ENCODE measurements around the gene OR2V2.
"Not testable (repeated sequence)": the region's sequence is repeated elsewhere in the genome, so short reads cannot be mapped to it uniquely, and the experiment has no call there.

The OR2V2 gene

DNA sequence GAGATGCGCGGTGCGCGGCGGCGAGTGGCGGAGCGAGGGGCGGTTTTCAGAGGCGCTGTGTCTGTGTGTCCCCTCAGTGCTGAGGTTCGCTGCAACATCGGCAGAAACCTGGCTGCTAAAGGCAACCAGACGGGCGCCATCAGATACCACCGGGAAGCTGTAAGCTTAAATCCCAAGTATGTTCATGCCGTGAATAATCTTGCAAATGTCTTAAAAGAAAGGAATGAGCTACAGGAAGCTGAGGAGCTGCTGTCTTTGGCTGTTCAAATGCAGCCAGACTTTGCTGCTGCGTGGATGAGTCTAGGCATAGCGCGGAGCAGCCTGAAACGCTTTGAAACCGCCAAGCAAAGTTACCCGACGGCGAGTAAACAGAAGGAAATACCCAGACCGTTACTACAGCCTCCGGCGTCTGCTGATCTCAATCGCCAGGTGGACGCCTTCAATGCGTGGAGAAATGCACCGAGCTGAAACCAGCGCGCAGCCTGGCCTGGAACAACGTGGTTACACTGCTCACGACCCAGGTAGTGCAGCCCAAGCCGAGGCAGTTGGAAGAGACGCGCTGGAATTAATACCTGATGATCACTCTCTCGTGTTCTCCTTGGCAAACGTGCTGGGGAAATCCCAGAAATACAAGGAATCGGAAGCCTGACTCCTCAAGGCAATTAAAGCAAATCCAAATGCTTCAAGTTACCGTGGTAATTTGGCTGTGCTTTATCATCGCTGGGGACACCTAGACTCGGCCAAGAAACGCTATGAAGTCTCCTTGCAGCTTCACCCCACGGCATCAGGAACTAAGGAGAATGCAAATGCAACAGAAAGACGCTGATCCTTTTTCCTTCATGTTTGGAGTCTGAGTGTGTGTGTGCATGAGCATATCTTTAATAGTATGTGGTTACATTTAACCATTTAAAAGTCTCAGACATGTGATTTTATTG, 32.3 kb upstream of the OR2V2 start:
- no peak for DNase-seq (ENCODE audit: low read depth)

DNA sequence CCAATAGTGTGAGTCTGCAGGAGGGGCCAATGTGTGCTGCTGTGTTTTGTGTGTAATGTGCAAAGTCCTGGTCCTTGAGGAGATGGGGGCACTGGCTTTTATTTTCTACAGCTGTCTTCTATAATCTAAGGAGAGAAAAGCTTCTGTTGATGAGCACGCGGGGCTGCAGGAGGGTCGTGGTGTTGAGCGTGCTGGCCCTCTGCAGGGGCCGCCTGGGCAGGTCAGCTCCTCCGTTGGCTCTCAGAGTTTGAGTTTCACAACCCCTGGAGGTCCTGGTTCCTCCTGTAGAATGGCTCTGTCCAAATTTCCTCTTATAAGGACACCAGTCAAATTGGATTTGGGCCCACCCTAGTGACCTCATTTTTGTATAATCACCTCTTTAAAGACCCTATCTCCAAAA, 29.0 kb upstream of the OR2V2 start:
- DNase-seq (ENCODE audit: low read depth): no peak

GRCh38 chr5:181119105-181119504, 28.3 kb upstream of the OR2V2 start:
- no peak for DNase-seq (ENCODE audit: low read depth)

- DNase-seq (ENCODE audit: low read depth): no peak
Measured at GRCh38 chr5:181120306-181120705, 27.1 kb upstream of the OR2V2 start.

DNA sequence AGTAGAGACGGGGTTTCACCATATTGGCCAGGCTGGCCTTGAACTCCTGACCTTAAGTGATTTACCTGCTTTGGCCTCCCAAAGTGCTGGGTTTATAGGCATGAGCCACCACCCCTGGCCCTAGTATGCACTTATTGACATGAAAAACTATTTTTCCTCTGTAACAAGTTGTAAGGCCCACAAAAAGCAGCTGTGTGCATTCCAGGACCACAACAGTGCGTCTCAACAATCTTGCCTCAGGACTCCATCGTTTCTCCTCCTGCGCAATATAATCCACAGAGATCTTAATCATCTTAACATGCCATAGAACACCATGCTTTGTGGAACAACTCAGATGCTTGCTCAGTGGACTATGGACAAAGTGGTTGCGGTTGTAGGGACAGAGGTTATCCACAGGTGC, 26.6 kb upstream of the OR2V2 start:
- no peak for DNase-seq (ENCODE audit: low read depth)

DNA sequence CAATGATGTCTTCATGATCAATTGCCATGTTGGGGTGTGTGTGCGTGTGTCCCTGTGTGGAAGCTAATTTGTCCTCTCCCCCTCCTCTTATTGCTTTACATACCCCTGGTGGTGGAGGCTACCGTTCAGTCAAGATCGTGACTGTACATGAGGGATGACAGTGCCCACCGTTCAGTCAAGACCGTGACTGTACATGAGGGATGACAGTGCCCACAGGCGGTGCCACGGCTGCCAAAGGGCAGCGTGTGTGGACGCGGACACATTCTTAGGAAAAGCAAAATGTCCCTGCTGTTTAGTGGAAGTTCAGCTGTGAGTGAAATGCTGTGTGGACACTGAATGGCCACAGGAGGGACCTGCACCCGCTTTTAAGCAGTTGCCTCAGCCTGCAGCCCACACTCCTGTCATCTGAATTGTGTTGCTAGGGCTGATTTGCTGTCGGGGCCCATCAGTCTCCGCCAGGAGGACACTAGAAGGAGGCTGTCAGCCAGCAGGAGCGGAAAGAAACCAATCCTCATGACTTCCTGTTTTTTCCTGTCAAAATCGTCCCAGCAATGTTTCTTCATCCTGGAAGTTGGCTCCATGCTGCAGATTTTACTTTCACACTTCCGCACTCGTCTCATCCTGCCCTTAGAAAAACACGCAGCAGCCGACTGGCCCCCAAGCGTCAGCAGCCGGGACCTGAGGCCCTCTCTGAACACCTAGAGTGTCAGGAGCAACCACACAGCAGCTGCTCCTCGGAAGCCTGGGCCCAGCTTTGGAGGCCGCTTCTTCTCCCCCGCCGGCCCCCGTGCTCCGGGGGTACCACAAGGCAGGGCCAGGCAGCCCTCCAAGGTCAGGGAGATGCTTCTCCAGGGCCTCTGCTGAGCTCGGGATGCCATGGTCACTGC, 25.5 kb upstream of the OR2V2 start:
- no peak for DNase-seq (ENCODE audit: low read depth)

- no peak for DNase-seq (ENCODE audit: low read depth)
Measured at GRCh38 chr5:181124526-181124925, 22.9 kb upstream of the OR2V2 start.

DNA sequence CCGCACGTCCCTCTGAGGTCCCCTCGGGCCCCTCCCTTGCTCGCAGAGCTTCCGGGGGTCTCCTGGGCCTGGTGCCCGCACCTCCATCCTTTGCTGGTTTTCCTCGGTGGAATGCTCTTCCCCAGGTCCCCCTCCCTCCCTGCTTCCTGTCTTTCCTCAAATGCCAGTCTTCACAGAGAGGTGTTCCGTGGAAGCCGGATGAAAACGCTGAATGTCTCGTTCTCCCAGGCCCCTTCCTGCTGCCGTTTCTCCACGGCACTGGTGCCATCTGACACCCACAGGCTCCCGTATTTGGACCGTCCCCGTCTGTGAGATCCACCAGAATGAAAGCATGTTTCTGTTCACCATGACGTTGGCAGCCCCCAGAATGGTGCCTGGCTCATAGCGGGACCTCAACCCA, 20.5 kb upstream of the OR2V2 start:
- DNase-seq (ENCODE audit: low read depth): no peak

- DNase-seq (ENCODE audit: low read depth): no peak
Measured at GRCh38 chr5:181127456-181127855, 19.9 kb upstream of the OR2V2 start.

DNA sequence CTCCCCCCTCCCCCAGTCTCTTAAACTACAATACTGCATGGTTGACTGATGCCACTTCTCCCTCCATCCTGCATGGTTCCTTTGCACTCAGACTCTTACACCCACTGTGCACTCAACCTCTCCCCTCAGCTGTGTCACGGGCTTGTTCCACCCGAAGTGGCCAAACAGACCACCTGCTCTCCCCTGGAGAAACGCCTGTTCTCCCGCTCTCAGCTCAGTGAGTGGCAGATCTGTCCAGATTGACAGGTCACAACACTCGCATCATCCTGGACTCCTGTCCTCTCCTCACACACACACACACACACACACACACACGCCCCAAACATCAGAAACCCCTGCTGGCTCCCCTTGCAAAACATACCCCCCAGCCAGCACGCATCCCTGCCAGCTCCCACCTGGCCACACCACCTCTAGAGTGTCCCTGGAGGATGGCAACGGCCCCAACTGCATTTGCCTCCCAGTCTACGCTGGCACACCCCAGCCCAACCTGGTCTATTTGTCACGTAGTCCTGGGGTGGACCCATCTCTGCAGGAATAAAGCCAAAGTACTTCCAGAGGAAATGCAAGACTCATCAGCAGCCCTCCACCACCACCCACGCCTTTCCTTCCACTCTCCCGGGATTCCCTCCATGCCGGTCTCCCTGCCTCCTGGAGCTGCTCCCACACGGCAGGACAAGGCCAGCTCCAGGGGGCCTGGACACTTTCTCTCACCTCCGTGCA, 19.3 kb upstream of the OR2V2 start:
- DNase-seq (ENCODE audit: low read depth): no peak

DNA sequence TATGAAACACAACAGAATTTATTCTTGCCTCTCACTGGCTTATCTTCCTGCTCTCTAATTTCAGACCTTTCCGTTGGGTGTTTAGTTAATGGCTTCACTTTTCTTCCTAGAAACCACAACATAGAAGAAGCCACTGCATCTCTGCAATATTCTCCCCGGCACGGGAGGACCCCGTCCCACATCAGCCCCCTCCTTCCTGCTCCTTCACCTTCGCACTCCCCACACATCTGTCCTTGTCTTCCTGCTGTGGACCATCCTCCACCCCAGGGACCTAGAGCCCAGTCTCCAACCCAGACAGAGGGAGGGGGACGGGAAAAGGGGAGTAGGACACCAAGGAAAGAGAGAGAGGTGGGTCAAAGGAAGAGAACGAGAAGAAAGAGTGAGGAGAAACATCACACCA, 17.8 kb upstream of the OR2V2 start:
- DNase-seq (ENCODE audit: low read depth): no peak

DNA sequence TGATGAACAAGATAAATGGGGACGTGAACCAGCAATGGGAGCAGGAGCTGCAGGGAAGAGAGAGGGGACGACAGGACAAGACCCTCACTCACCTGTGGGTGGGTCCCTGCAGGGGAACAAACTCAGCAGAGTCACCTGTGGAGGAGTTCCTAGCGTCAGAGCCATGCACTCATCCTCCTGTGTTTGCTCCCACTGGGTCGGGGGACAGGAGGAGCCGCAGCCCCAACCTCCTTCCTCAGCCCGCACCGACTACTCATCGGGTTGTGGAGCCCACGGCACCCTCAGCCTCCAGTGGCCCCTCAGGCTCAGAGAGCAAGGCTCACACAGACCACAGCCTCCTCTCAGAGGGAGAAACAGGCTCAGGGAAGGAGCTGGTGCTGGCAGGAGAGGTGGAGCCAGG, 17.3 kb upstream of the OR2V2 start:
- not testable (repeated sequence) for DNase-seq (ENCODE audit: low read depth)

DNA sequence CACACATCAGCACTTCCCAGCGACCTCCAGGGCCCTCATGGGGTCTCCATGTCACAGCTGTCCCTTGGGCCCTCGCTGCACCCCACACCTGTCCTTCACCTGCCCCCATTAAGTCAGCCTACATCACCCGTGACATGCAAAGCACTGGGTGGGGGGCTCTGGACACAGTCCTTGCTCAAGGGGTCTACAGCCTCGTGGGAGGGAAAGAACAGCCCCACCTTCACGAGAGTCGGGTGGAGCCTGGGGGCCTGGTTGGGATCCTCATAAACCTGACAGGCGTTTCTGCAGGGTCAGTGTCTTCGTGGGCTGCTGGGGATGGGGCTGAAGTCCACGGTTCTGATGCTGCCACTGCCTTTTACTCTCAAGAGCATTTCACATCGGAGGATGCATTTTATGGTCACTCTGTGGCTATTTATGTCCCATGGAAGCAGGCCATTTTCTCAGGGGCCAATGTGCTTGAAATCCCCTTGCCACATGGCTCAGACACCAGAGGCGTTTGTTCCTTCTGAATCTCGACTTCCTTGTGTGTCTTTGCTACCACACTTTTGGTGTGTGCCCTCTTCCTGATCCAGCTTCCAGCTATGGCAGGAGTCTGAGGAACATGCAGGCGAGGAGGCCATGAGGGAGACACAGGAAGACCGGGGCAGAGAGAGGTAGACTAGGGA, 16.4 kb upstream of the OR2V2 start, which contains the start of gene OR2V1:
Gene OR2V1, minus strand, starts transcription at position 338 of the 665 bp plus-strand sequence. CDS start 5,865 bp downstream, outside the sequence.
- no peak for DNase-seq (ENCODE audit: low read depth)

DNA sequence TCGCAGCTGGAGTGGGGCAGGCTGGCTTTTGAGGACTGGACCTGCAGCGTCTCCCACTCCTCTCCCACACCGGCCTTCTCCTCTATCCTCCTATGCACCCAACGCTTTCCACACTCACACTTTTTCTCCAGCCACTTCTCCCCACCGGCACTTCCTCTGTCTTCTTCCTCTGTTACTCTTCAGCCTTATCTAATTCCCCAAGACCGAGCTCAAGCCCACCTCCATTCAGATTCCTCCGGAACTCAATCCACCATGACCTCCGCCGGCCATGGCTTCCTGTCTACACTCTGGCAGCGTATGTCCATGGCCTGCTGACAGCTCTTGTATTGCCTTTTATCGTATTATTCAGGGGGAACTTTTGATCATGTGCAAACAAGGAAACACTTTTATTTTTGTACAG, 15.9 kb upstream of the OR2V2 start:
- DNase-seq (ENCODE audit: low read depth): no peak

DNA sequence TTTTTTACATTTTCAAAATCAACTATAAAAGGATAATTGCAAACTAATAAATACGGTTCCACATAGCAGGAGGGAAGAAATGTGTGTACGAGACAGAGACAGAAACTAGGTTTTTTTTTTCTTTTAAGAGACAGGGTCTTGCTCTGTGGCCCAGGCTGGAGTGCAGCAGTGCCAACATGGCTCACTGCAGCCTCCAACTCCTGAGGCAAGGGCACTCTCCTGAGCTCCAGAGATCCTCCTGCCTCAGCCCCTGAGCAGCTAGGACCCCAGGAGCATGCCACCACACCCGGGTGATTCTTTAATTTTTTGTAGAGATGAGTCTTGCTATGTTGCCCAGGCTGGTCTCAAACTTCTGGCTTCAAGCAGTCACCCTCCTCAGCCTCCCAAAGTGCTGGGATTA, 14.3 kb upstream of the OR2V2 start:
- no peak for DNase-seq (ENCODE audit: low read depth)

- DNase-seq (ENCODE audit: low read depth): no peak
Measured at GRCh38 chr5:181133610-181134231, 13.7 kb upstream of the OR2V2 start.

DNA sequence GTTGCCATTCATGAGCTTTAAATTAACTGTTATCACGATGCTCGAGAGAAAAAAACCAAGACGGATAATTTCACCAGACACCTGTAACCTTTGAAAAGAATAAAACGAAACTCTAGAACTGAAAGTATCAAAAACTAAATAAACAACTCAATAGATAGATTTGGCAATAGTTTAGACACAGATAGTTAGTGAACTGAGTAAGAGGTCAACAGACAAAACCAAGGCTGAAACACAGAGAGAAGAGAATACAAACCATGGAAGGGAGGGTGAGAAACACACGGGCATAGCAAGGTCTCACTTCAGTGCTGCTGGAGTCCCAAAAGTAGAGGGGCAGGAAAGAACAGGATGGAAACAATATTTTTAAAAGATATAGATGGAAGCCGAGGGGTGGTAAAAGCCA, 13.1 kb upstream of the OR2V2 start:
- DNase-seq (ENCODE audit: low read depth): no peak

GRCh38 chr5:181136361-181136955, 10.9 kb upstream of the OR2V2 start:
- DNase-seq (ENCODE audit: low read depth): no peak

- DNase-seq (ENCODE audit: low read depth): no peak
Measured at GRCh38 chr5:181138258-181138657, 9.1 kb upstream of the OR2V2 start.

- DNase-seq (ENCODE audit: low read depth): no peak
Measured at GRCh38 chr5:181140766-181141165, 6.6 kb upstream of the OR2V2 start.

GRCh38 chr5:181142054-181142453, 5.3 kb upstream of the OR2V2 start:
- no peak for DNase-seq (ENCODE audit: low read depth)
